ENCODE measurements around the gene NEXN.
"Not testable (repeated sequence)": the region's sequence is repeated elsewhere in the genome, so short reads cannot be mapped to it uniquely, and the experiment has no call there.

NEXN gene

GRCh38 chr1:77975907-77976306, 87.5 kb downstream of the NEXN start:
- TF ChIP-seq ARNT (IDR thresholded peaks at IDR 0.05) (no peak), L3MBTL2 (conservative IDR thresholded peaks at IDR 0.05) (no peak), TARDBP (IDR thresholded peaks at IDR 0.05) (no peak), SP1 (IDR thresholded peaks at IDR 0.05) (no peak), FOXM1 (IDR thresholded peaks at IDR 0.05; ENCODE audit: borderline replicate concordance) (no peak), CTBP1 (IDR thresholded peaks at IDR 0.05; ENCODE audit: borderline replicate concordance) (no peak), FOXK2 (IDR thresholded peaks at IDR 0.05) (no peak), NFRKB (IDR thresholded peaks at IDR 0.05) (no peak), BHLHE40 (IDR thresholded peaks at IDR 0.05; ENCODE audit: borderline replicate concordance) (no peak)
- no peak for DNase-seq (ENCODE audit: extremely low spot score)
- POLR2A ChIA-PET = no interaction called here
- CTCF ChIA-PET = interaction anchor here (0.6 to 1.1 kb wide), 6 partner anchors 26 to 237 kb away, joined by 4 to 10 read pairs (median 6); no protein-coding TSS in a partner anchor

GRCh38 chr1:77976433-77977076, 88.1 kb downstream of the NEXN start:
- POLR2A ChIA-PET = interaction anchor here (1.1 to 4.8 kb wide), 3 partner anchors 8 to 43 kb away, joined by 3 to 83 read pairs (median 13); partner anchors contain the start of gene DNAJB4
- DNase-seq (ENCODE audit: extremely low spot score) = no peak
- TF ChIP-seq CTBP1 (IDR thresholded peaks at IDR 0.05; ENCODE audit: borderline replicate concordance) (no peak), L3MBTL2 (conservative IDR thresholded peaks at IDR 0.05) (peak; percentile 43), SUZ12 (IDR thresholded peaks at IDR 0.05) (no peak), FOXK2 (IDR thresholded peaks at IDR 0.05) (no peak), HDGF (IDR thresholded peaks at IDR 0.05; ENCODE audit: borderline replicate concordance) (no peak)
- CTCF ChIA-PET = interaction anchor here (0.6 to 0.7 kb wide), 5 partner anchors 27 to 238 kb away, joined by 4 to 10 read pairs (median 6); no protein-coding TSS in a partner anchor

- POLR2A ChIA-PET = interaction anchor here (1.1 to 4.8 kb wide), 13 partner anchors 10 to 195 kb away, joined by 3 to 83 read pairs (median 5); partner anchors contain the start of gene DNAJB4
- no peak for DNase-seq (ENCODE audit: extremely low spot score)
- TF ChIP-seq LEF1 (IDR thresholded peaks at IDR 0.05; ENCODE audit: borderline replicate concordance) (no peak), NFRKB (IDR thresholded peaks at IDR 0.05) (0 out of 2 replicates have a peak, but pooled peaks have one; percentile 2)
- CTCF ChIA-PET = interaction anchor here (0.8 to 1.4 kb wide), 3 partner anchors 12 to 45 kb away, joined by 3 read pairs; no protein-coding TSS in a partner anchor
These were observed 89.5 kb downstream of the NEXN start for GRCh38 chr1:77977989-77978292.

- ChIA-PET CTCF (interaction anchor here (0.8 to 1.4 kb wide), 4 partner anchors 12 to 136 kb away, joined by 3 read pairs; no protein-coding TSS in a partner anchor), POLR2A (interaction anchor here (0.6 to 4.8 kb wide), 28 partner anchors 10 to 222 kb away, joined by 3 to 83 read pairs (median 4); partner anchors contain the start of genes DNAJB4 and NEXN)
- TF ChIP-seq LEF1 (IDR thresholded peaks at IDR 0.05; ENCODE audit: borderline replicate concordance) (no peak), PKNOX1 (IDR thresholded peaks at IDR 0.05) (peak; percentile 89), FOXK2 (IDR thresholded peaks at IDR 0.05) (no peak; the same call in 1 of the 2 replicates), ELF4 (IDR thresholded peaks at IDR 0.05) (0 out of 2 replicates have a peak, but pooled peaks have one; percentile 4)
These were observed 90.0 kb downstream of the NEXN start for GRCh38 chr1:77978293-77978968.

GRCh38 chr1:77978969-77979876, 90.8 kb downstream of the NEXN start, which contains the start of gene FUBP1:
Gene FUBP1 (minus strand): TSS chr1:77979072. CDS start chr1:77979004, 68 bp downstream.
- ChIA-PET CTCF (interaction anchor here (1.0 to 1.4 kb wide), 3 partner anchors 11 to 135 kb away, joined by 3 read pairs; no protein-coding TSS in a partner anchor), POLR2A (interaction anchor here (0.6 to 4.8 kb wide), 28 partner anchors 9 to 222 kb away, joined by 3 to 83 read pairs (median 4); partner anchors contain the start of genes DNAJB4 and NEXN)
- TF ChIP-seq TARDBP (IDR thresholded peaks at IDR 0.05) (0 out of 2 replicates have a peak, but pooled peaks have one; percentile 27), SUZ12 (IDR thresholded peaks at IDR 0.05) (no peak), CTBP1 (IDR thresholded peaks at IDR 0.05; ENCODE audit: borderline replicate concordance) (peak; percentile 22; the same call in 1 of the 2 replicates), L3MBTL2 (conservative IDR thresholded peaks at IDR 0.05) (peak; percentile 84), PKNOX1 (IDR thresholded peaks at IDR 0.05) (peak; percentile 12), ELF4 (IDR thresholded peaks at IDR 0.05) (peak; percentile 53; the same call in 1 of the 2 replicates), NFRKB (IDR thresholded peaks at IDR 0.05) (peak; percentile 93; the same call in 1 of the 2 replicates), SP1 (IDR thresholded peaks at IDR 0.05) (peak; percentile 82; the same call in 1 of the 2 replicates), ARNT (IDR thresholded peaks at IDR 0.05) (no peak), HDGF (IDR thresholded peaks at IDR 0.05; ENCODE audit: borderline replicate concordance) (no peak), FOXA1 (IDR thresholded peaks at IDR 0.05) (no peak), FOXM1 (IDR thresholded peaks at IDR 0.05; ENCODE audit: borderline replicate concordance) (no peak), ZNF384 (IDR thresholded peaks at IDR 0.05) (no peak), BHLHE40 (IDR thresholded peaks at IDR 0.05; ENCODE audit: borderline replicate concordance) (no peak), LEF1 (IDR thresholded peaks at IDR 0.05; ENCODE audit: borderline replicate concordance) (no peak), FOXK2 (IDR thresholded peaks at IDR 0.05) (no peak)
- DNase-seq (ENCODE audit: extremely low spot score) = peak; percentile 97

More at GRCh38 chr1:77978293-77978968, 90.0 kb downstream of the NEXN start:
- peak; percentile 79 for DNase-seq (ENCODE audit: extremely low spot score)

GRCh38 chr1:77983352-77983996, 95.0 kb downstream of the NEXN start:
- DNase-seq (ENCODE audit: extremely low spot score); POLR2A ChIA-PET; CTCF ChIA-PET: not testable (repeated sequence)

Measured in HEK293T (cell line).